MM.1S (cell line): ENCODE results near the gene PICK1.
A peak's percentile ranks its signal among the peaks of the same experiment; 100 is the strongest.

Experiments
- DNase-seq: peaks from one replicate; pipeline ENCODE4 v3.0.0-alpha.2; 2015
- H2AFZ ChIP-seq: fragments of 300-600 bp; sonication (generic); 2 replicates; pipeline ENCODE4 v1.6.0; 2016; ENCODE audit warnings: antibody characterized with exemption, low read length
- H3F3A ChIP-seq: fragments of 300-600 bp; sonication (generic); 2 replicates; pipeline ENCODE4 v1.6.1; 2016; ENCODE audit warnings: mild to moderate bottlenecking, antibody characterized with exemption, low read length, moderate library complexity, mixed read lengths; ENCODE audit not compliant: insufficient read depth
- H3K27ac ChIP-seq: fragments of 300-600 bp; sonication (generic); 2 replicates; pipeline ENCODE4 v1.5.1; 2016; ENCODE audit warnings: mild to moderate bottlenecking, low read length
- H3K27me3 ChIP-seq: fragments of 300-600 bp; sonication (generic); replicated peaks from 2 replicates; pipeline ENCODE4 v1.6.0; 2016; ENCODE audit warnings: low read length; ENCODE audit not compliant: insufficient read depth
- H3K36me3 ChIP-seq: fragments of 300-600 bp; sonication (generic); replicated peaks from 2 replicates; pipeline ENCODE4 v1.6.1; 2016; ENCODE audit warnings: mild to moderate bottlenecking, low read length, mixed read lengths; ENCODE audit not compliant: insufficient read depth
- H3K4me1 ChIP-seq: fragments of 300-600 bp; sonication (generic); 2 replicates; pipeline ENCODE4 v1.6.1; 2016; ENCODE audit warnings: low read length, mixed read lengths
- H3K4me2 ChIP-seq: fragments of 300-600 bp; sonication (generic); 2 replicates; pipeline ENCODE4 v1.6.0; 2016; ENCODE audit warnings: low read depth, low read length
- H3K4me3 ChIP-seq: fragments of 300-600 bp; sonication (generic); 2 replicates; pipeline ENCODE4 v1.5.1; 2016; ENCODE audit warnings: low read length, mixed read lengths
- H3K79me2 ChIP-seq: fragments of 300-600 bp; sonication (generic); 2 replicates; pipeline ENCODE4 v1.6.1; 2016; ENCODE audit warnings: mixed run types, low read length, mixed read lengths
- H3K9ac ChIP-seq: fragments of 300-600 bp; sonication (generic); 2 replicates; pipeline ENCODE4 v1.6.1; 2016; ENCODE audit warnings: low read length, mixed read lengths
- H3K9me2 ChIP-seq: fragments of 300-600 bp; sonication (generic); replicated peaks from 2 replicates; pipeline ENCODE4 v1.6.1; 2016; ENCODE audit warnings: mild to moderate bottlenecking, low read length, mixed read lengths; ENCODE audit not compliant: insufficient read depth
- H3K9me3 ChIP-seq: fragments of 300-600 bp; sonication (generic); replicated peaks from 2 replicates; pipeline ENCODE4 v1.6.1; 2016; ENCODE audit warnings: mild to moderate bottlenecking, low read length, mixed read lengths; ENCODE audit not compliant: insufficient read depth
- H4K20me1 ChIP-seq: fragments of 300-600 bp; sonication (generic); 2 replicates; pipeline ENCODE4 v1.6.1; 2016; ENCODE audit warnings: mild to moderate bottlenecking, low read length, moderate library complexity, mixed read lengths; ENCODE audit not compliant: insufficient read depth
- CTCF ChIP-seq: fragments of 300-600 bp; sonication (generic); IDR thresholded peaks from 2 replicates; pipeline ENCODE4 v1.5.1; 2016; ENCODE audit warnings: antibody characterized with exemption, low read length, mixed read lengths
- EZH2 ChIP-seq: fragments of 300-600 bp; sonication (generic); optimal IDR thresholded peaks from 2 replicates; pipeline ENCODE3; 2017; ENCODE audit warnings: low read depth, mild to moderate bottlenecking, antibody characterized with exemption, low read length, mixed read lengths
- EZH2phosphoT487 ChIP-seq: fragments of 300-600 bp; sonication (generic); IDR thresholded peaks from 2 replicates; pipeline ENCODE4 v1.6.1; 2018; ENCODE audit warnings: antibody characterized with exemption, low read length

The PICK1 gene

GRCh38 chr22:38104084-38104483, 46.9 kb downstream of the PICK1 start:
- Histone ChIP-seq H3K4me2 (no peak overlapping the region), H2AFZ (no peak overlapping the region), H3K79me2 (no peaks in the 10 kb centered on the region), H3K9ac (no peak overlapping the region), H3K36me3 (no peaks in the 10 kb centered on the region), H3K4me1 (peaks cover 7% of the 10 kb centered on the region), H3K9me2 (no peaks in the 10 kb centered on the region), H3K27ac (no peak overlapping the region), H3K4me3 (no peak overlapping the region), H4K20me1 (no peaks in the 10 kb centered on the region), H3F3A (peaks cover 8% of the 10 kb centered on the region), H3K27me3 (no peaks in the 10 kb centered on the region), H3K9me3 (no peaks in the 10 kb centered on the region)
- peak; percentile 15 for DNase-seq
- TF ChIP-seq CTCF (peak; percentile 27), EZH2phosphoT487 (no peak)

GRCh38 chr22:38106814-38107578, 49.8 kb downstream of the PICK1 start:
- H3K79me2 ChIP-seq: no peaks in the 10 kb centered on the region
- no peaks in the 10 kb centered on the region for H3K36me3 ChIP-seq
- peaks cover 8% of the 10 kb centered on the region for H3F3A ChIP-seq
- H4K20me1 ChIP-seq: no peaks in the 10 kb centered on the region
- H3K27me3 ChIP-seq: no peaks in the 10 kb centered on the region
- no peaks in the 10 kb centered on the region for H3K9me3 ChIP-seq
- no peaks in the 10 kb centered on the region for H3K9me2 ChIP-seq
- no peak for TF ChIP-seq CTCF
- TF ChIP-seq EZH2phosphoT487: no peak
- TF ChIP-seq EZH2: no peak
- H3K4me3 ChIP-seq: no peak overlapping the region
- DNase-seq: no peak
- no peak overlapping the region for H3K9ac ChIP-seq
- no peak overlapping the region for H3K4me2 ChIP-seq
- no peak overlapping the region for H2AFZ ChIP-seq
- H3K4me1 ChIP-seq: peaks cover 7% of the 10 kb centered on the region
- no peak overlapping the region for H3K27ac ChIP-seq

- Histone ChIP-seq H3K9me3 (no peaks in the 10 kb centered on the region), H3K4me1 (peaks cover 7% of the 10 kb centered on the region), H4K20me1 (no peaks in the 10 kb centered on the region), H3K4me2 (no peak overlapping the region), H3K27ac (no peak overlapping the region), H3K4me3 (no peak overlapping the region), H3K27me3 (no peaks in the 10 kb centered on the region), H3K36me3 (no peaks in the 10 kb centered on the region), H3K79me2 (no peaks in the 10 kb centered on the region), H2AFZ (no peak overlapping the region), H3K9ac (no peak overlapping the region), H3K9me2 (no peaks in the 10 kb centered on the region), H3F3A (peaks cover 8% of the 10 kb centered on the region)
- TF ChIP-seq CTCF: no peak
- no peak for TF ChIP-seq EZH2phosphoT487
- no peak for TF ChIP-seq EZH2
- no peak for DNase-seq
Observed at GRCh38 chr22:38107692-38108515, 50.7 kb downstream of the PICK1 start.
